Stimulated activated naive B cell treated with anti-CD40 and anti-IgM and Interleukin-4, amounts not matched to agents 10 μg/mL and 1 μg/mL and 100 μg/mL, for 72 hours (primary cell): ENCODE results near the gene PLXNA2.

Source experiments
- ATAC-seq, 2 donors: fragments of 150-1000 bp; cut with Tn5 transposase; replicated peaks; 2 replicates each; pipeline ENCODE4 v1.10.0; 2021; ENCODE audit warnings: moderate library complexity in 1 of 2
- DNase-seq: peaks from one replicate; pipeline ENCODE4 v3.0.0; 2021
- H3K27ac Mint-ChIP-seq: one replicate; pipeline ENCODE4 v1.8.0; 2022; ENCODE audit warnings: mild to moderate bottlenecking, mixed read lengths
- H3K27me3 Mint-ChIP-seq, 2 donors: one replicate each; pipeline ENCODE4 v1.8.0; 2022; ENCODE audit warnings: mixed read lengths in 2 of 2
- H3K36me3 Mint-ChIP-seq, 2 donors: one replicate each; pipeline ENCODE4 v1.8.0; 2022; ENCODE audit warnings: mixed read lengths in 2 of 2, mild to moderate bottlenecking in 1 of 2
- H3K4me1 Mint-ChIP-seq, 2 donors: one replicate each; pipeline ENCODE4 v1.8.0; 2022; ENCODE audit warnings: mixed read lengths in 2 of 2, mild to moderate bottlenecking in 1 of 2
- H3K4me3 Mint-ChIP-seq, 2 donors: one replicate each; pipeline ENCODE4 v1.8.0; 2022; ENCODE audit warnings: mild to moderate bottlenecking in 2 of 2, mixed read lengths in 2 of 2, moderate library complexity in 1 of 2
- H3K9me3 Mint-ChIP-seq, 2 donors: one replicate each; pipeline ENCODE4 v1.8.0; 2022; ENCODE audit warnings: mixed read lengths in 2 of 2, mild to moderate bottlenecking in 1 of 2

Gene PLXNA2

DNA sequence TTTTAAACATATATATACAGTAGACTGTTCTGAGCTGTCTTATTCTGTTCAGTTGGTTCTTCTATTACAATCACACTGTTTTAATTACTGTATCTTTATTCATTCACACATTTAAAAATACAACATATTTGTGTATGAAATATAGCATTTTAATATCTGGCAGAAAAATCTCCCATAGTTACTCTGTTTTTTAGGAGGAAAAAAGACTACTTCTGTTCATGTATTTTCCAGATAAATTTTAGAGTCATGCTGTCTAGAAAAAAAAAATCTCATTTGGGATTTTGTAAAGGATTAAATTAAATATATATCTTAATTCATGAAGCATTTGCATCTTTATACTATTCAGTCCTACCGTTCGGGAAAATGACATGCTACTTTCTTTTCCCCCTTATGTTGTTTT lies 231.5 kb downstream of the PLXNA2 start:
- H3K27ac Mint-ChIP-seq = no peak overlapping the region
- no peak for ATAC-seq
- H3K27me3 Mint-ChIP-seq = peaks cover 3 to 5% of the 10 kb centered on the region in 2 donors
- DNase-seq = no peak
- H3K9me3 Mint-ChIP-seq = no peaks in the 10 kb centered on the region
- no peaks in the 10 kb centered on the region for H3K36me3 Mint-ChIP-seq
- no peaks in the 10 kb centered on the region for H3K4me1 Mint-ChIP-seq
- no peak overlapping the region for H3K4me3 Mint-ChIP-seq

DNA sequence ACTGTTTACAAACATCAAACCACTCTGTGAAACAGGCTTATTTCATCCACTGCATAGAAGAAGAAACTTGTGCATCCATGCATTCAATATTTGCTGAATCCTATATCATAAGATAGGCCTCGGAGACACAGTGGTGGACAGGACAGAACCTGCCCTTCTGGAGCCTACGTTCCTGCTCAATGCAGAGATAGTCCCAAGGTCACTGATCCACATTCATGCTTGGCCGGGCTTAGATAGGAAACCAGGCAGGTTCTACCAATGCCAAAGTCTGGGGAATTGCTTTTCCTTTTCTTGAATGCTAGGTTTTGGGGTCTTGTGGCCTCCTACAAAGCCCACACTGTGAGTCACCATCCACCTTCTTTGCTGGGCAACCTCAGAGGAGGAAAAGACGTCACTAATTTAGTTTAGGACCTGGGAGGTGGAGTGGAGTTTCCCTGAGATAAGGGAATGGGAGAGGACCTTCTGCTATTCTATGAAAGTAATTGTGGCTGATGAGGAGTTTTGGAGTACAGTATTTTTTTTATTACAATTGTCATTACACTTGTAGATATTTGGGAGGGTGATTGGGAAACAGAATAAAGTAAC lies 233.6 kb downstream of the PLXNA2 start:
- Mint-ChIP-seq H3K36me3 (no peaks in the 10 kb centered on the region), H3K27me3 (peaks cover 0 to 3% of the 10 kb centered on the region in 2 donors), H3K4me1 (no peaks in the 10 kb centered on the region), H3K27ac (no peak overlapping the region), H3K9me3 (peaks cover 0 to 3% of the 10 kb centered on the region in 2 donors), H3K4me3 (no peak overlapping the region)
- no peak for DNase-seq
- ATAC-seq = no peak

DNA sequence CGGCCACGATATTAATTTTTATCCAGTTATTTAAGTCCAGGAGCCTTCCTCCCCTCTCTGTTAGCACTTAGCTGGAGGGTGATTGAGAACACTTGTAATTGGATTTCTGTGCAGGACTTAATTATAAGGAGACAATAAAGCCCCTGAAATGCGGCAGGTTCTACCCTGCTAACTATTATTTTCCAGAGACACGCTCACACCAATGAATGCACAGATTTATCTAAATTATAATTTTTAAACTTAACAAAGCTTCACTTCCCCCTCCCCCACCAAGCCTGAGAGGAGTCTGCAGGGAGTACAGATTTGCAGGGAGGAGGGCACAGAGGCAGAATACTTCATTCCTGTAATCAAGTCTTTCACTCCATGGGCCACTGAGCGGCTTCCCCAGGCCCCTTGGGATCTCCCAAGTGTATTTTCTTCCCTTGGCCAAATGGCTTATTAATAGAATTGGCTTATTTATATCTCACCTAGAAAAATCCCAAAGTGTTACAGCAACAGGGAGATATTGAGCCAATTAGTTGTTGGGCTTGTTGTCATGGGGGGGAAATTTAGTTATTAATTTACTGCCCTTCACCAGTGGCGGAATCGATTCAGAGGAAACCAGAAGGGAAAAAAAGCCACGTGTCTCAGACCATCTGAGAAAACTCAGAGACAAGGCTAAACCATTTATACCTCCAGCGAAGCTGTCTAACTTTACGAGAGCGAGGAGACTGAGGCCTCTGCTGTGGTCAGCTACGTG lies 234.3 kb downstream of the PLXNA2 start:
- Mint-ChIP-seq H3K4me3 (no peak overlapping the region), H3K4me1 (no peaks in the 10 kb centered on the region), H3K27ac (no peak overlapping the region), H3K9me3 (peaks cover 0 to 3% of the 10 kb centered on the region in 2 donors), H3K27me3 (peaks cover 0 to 3% of the 10 kb centered on the region in 2 donors), H3K36me3 (no peaks in the 10 kb centered on the region)
- no peak for ATAC-seq
- no peak for DNase-seq

DNA sequence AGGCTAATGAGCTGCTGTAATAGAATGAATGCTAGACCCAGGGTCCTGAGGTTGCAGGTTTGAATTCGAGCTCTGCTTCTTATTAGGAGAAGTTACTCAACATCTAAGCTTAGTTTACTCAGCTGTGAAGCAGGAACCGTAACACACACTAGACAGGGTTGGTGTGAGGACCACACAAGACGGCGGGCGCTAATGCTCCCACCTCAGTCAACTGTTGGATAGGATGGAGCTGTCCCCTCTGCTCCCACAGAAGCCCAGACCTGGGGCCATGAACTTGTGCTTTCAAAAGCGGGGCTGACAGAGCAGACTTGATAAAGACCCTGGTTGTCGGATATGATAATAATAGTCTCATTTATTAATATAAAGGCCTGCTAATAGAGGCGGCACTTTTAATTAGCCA lies 234.9 kb downstream of the PLXNA2 start:
- no peak overlapping the region for H3K27ac Mint-ChIP-seq
- no peaks in the 10 kb centered on the region for H3K4me1 Mint-ChIP-seq
- H3K36me3 Mint-ChIP-seq = no peaks in the 10 kb centered on the region
- peaks cover 0 to 3% of the 10 kb centered on the region in 2 donors for H3K27me3 Mint-ChIP-seq
- H3K4me3 Mint-ChIP-seq = no peak overlapping the region
- no peak for DNase-seq
- H3K9me3 Mint-ChIP-seq = peaks cover 0 to 3% of the 10 kb centered on the region in 2 donors
- ATAC-seq = no peak

DNA sequence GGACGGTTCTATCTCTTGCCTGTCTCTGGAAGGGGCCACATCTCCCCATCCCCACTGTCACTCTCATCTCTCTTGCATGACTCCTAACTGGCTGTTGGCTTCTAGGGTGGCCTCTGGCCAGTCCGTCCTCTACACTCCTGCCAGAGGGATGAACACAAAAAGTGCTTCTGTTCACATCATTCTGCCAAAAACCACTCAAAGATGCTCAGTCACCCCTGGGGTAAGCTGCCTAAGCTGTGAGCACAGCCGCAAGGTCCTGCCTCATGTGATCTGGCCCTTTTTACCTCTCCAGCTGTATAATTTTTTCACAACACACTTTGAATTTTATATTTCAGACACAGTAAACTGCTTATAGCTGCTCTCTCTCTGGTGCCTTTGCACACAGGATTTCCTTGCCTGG lies 235.7 kb downstream of the PLXNA2 start:
- Mint-ChIP-seq H3K27ac (no peak overlapping the region), H3K4me3 (no peak overlapping the region), H3K4me1 (no peaks in the 10 kb centered on the region), H3K36me3 (no peaks in the 10 kb centered on the region), H3K27me3 (no peaks in the 10 kb centered on the region), H3K9me3 (peaks cover 0 to 3% of the 10 kb centered on the region in 2 donors)
- no peak for DNase-seq
- ATAC-seq = no peak

DNA sequence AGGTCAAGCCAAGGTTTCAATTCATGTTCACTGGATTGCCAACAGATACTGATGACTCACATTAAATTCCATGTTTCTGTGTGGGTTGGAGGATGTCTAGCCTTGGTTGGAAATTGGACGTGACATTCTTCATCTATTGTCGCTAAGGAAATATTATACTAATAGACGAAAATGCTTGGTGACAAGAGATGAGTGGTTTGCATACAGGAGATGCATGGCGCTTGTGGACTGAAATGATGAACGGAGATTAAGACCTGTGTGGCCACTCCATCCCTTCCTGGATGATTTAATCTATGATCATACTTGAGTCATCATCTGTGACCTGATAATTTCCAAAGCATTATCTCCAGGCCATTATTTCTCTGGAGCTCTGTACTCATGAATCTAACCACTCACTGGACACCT lies 236.2 kb downstream of the PLXNA2 start:
- H3K9me3 Mint-ChIP-seq = peaks cover 0 to 3% of the 10 kb centered on the region in 2 donors

DNA sequence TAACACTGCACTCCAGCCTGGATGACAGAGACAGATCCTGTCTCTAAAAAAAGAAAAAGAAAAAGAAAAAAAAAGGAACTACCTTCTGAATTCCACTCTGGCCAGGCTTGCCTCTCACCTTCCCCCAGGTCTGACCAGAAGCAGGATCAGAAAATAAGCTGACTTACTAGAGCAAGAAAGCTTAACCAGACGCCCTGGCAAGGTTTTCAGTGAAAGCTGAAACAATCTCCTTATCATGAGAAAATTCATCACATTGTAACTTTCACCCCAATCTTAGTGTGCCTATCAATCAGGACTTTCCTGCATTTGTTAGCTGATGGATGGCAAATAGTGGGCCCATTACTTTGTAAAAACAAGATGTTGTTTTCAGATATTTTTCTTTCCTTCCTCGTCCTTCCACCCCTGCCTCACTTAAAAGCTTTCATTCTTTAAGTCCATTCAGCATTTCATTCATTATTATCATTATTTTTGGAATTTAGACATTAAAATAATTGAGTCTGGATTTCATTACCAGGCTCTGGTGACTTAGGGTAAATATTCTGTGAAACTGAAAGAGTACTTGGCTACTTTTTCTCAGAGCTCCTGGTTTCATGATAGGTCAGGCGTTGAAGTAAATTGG lies 236.8 kb downstream of the PLXNA2 start:
- no peaks in the 10 kb centered on the region for H3K36me3 Mint-ChIP-seq
- H3K4me1 Mint-ChIP-seq = no peaks in the 10 kb centered on the region
- H3K27ac Mint-ChIP-seq = no peak overlapping the region
- peaks cover 0 to 3% of the 10 kb centered on the region in 2 donors for H3K9me3 Mint-ChIP-seq
- H3K4me3 Mint-ChIP-seq = no peak overlapping the region
- H3K27me3 Mint-ChIP-seq = peaks cover 0 to 4% of the 10 kb centered on the region in 2 donors
- no peak for DNase-seq
- ATAC-seq = no peak

More for the DNA sequence above, 236.2 kb downstream of the PLXNA2 start:
- Mint-ChIP-seq H3K4me3 (no peak overlapping the region), H3K27me3 (peaks cover 0 to 1% of the 10 kb centered on the region in 2 donors), H3K4me1 (no peaks in the 10 kb centered on the region), H3K36me3 (no peaks in the 10 kb centered on the region), H3K27ac (no peak overlapping the region)
- DNase-seq (no peak), ATAC-seq (no peak)

DNA sequence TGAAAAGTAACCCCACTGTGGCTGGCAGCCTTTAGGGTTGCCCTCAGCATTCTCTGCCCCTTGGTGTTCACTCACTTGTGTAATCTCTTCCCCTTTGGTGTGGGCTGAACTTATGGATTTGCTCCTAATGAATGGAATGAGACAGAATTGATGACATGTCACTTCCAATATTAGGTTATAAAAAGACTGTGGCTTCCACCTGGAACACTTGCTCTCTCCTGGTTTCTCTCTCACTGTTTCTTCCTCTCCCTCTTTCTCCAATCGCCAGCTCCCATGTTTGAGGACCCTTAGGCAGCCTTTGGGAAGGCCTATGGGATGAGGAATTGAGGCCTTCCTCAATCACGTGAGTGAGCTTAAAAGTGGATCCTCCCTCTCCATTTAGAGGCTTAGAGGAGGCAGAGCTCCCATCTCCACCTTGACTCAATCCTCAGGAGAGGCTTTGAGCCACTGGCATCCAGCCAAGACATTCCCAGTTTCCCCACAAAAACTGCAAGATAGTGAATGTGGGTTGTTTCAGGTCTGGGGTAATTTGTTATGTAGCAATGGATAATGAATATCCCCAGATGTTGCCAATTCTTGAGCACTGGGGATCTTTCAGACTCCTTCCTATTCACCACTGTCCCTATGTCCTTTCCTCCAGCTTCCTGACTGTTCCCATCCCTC lies 237.8 kb downstream of the PLXNA2 start:
- DNase-seq = no peak
- H3K36me3 Mint-ChIP-seq = no peaks in the 10 kb centered on the region
- no peak overlapping the region for H3K4me3 Mint-ChIP-seq
- peaks cover 0 to 4% of the 10 kb centered on the region in 2 donors for H3K27me3 Mint-ChIP-seq
- H3K4me1 Mint-ChIP-seq = no peaks in the 10 kb centered on the region
- peaks cover 0 to 3% of the 10 kb centered on the region in 2 donors for H3K9me3 Mint-ChIP-seq
- ATAC-seq = no peak
- no peak overlapping the region for H3K27ac Mint-ChIP-seq

DNA sequence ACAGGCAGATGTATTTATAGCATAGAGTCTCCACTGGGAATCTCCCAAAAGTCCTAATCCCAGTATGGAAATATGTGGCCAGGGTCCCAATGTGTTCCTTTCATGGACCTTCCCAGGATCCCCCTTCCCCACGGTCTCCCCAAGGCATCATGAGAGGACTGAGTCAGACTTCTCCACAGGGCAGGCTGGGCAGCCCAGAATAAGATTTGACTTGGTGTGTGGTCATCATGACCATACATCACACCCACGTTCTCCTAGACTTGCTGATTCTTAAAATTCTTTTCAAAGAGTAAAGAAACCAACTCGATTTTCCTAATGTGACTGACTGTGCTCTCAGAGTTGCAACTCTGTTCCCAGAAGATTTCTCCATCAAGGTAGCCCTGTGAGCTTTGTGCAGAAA lies 239.3 kb downstream of the PLXNA2 start:
- Mint-ChIP-seq H3K4me1 (no peaks in the 10 kb centered on the region), H3K27ac (no peak overlapping the region), H3K36me3 (no peaks in the 10 kb centered on the region), H3K27me3 (peaks cover 0 to 4% of the 10 kb centered on the region in 2 donors), H3K9me3 (peaks cover 0 to 3% of the 10 kb centered on the region in 2 donors), H3K4me3 (no peak overlapping the region)
- DNase-seq (no peak), ATAC-seq (no peak)

DNA sequence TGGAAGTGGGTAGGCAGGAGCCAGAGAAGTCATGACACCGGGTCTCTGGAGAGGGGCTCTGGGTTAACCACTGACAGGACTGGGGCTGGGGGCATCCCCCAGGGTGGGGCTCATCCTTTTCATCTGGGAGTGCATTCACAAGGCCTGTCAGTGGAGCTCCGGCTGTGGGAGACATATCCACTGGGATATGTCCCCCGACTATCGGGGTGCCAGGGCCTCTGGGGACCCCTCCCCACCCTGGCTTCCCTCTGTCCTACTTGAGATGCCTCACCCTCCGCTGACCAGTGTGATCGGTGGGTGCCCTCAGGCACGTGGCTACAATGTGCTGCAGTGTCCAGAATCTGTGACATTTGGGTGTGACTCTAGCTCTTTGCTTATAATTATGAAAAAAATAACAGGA lies 240.9 kb downstream of the PLXNA2 start:
- DNase-seq (no peak), ATAC-seq (no peak)
- Mint-ChIP-seq H3K27me3 (peaks cover 0 to 4% of the 10 kb centered on the region in 2 donors), H3K9me3 (peaks cover 0 to 3% of the 10 kb centered on the region in 2 donors), H3K4me1 (no peaks in the 10 kb centered on the region), H3K36me3 (no peaks in the 10 kb centered on the region), H3K4me3 (no peak overlapping the region), H3K27ac (no peak overlapping the region)

DNA sequence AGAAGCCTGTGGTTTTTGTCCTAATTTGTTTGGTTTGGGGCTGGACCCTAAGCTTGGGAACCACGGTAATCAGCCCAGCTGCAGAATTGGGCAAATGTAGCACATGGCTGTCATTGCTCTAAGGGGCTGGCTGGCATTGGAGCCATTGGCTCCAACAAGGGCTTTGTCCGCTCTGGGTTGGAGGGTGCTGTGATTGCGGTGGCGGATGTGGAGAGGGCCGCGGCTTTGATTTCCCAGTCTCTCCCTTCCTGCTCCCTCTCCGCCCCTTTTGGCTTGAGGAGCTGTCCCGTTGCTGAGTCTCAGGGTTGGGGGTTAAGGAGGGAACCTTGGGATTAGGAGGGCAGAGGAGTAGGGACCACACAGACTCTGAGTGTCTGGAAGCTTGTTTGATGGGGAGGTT lies 241.5 kb downstream of the PLXNA2 start:
- H3K9me3 Mint-ChIP-seq = peaks cover 0 to 3% of the 10 kb centered on the region in 2 donors
- H3K27ac Mint-ChIP-seq = no peak overlapping the region
- H3K4me3 Mint-ChIP-seq = no peak overlapping the region
- H3K36me3 Mint-ChIP-seq = no peaks in the 10 kb centered on the region
- H3K27me3 Mint-ChIP-seq = peaks cover 0 to 4% of the 10 kb centered on the region in 2 donors
- no peak for DNase-seq
- no peaks in the 10 kb centered on the region for H3K4me1 Mint-ChIP-seq
- ATAC-seq = no peak

DNA sequence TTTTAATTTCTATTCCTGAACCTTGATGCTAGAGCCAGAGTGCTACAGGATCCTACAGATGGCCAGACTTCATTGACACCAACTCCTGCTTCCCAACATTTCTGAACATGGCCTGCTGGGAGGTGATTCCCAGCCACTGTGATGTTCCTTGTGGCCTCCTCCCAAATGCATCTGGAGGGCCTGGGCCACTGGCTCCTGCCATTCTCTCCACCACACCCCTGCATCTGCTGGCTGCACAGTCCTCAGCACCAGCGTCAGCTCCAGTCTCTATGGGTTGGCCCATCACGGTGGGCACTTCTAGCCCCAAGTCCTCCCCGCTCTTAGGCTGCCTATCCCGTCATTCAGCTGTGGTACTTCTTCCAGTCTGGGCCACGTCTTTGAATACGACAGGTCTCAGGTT lies 242.1 kb downstream of the PLXNA2 start:
- H3K9me3 Mint-ChIP-seq = peaks cover 0 to 3% of the 10 kb centered on the region in 2 donors
- H3K36me3 Mint-ChIP-seq = no peaks in the 10 kb centered on the region
- DNase-seq (no peak), ATAC-seq (no peak)
- H3K27me3 Mint-ChIP-seq = peaks cover 0 to 4% of the 10 kb centered on the region in 2 donors
- H3K4me3 Mint-ChIP-seq = no peak overlapping the region
- no peaks in the 10 kb centered on the region for H3K4me1 Mint-ChIP-seq
- no peak overlapping the region for H3K27ac Mint-ChIP-seq

DNA sequence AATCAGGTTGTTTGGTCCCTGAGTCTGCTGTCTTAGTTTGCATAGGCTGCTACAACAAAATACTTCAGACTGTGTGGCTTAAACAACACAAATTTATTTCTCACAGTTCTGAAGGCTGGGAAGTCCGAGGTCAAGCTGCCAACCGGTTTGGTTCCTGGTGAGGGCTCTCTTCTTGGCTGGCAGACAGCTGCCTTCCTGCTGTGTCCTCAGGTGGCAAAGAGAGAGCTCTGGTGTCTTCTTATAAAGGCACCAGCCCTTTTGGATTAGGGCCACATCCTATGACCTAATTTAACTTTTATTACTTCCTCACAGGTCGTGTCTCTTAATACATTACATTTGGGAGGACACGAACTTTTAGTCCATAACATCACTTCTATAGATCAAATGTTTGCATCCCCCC lies 243.7 kb downstream of the PLXNA2 start:
- Mint-ChIP-seq H3K27ac (no peak overlapping the region), H3K9me3 (no peaks in the 10 kb centered on the region), H3K27me3 (peaks cover 0 to 4% of the 10 kb centered on the region in 2 donors), H3K4me1 (no peaks in the 10 kb centered on the region), H3K36me3 (no peaks in the 10 kb centered on the region), H3K4me3 (no peak overlapping the region)
- no peak for ATAC-seq
- DNase-seq = no peak

DNA sequence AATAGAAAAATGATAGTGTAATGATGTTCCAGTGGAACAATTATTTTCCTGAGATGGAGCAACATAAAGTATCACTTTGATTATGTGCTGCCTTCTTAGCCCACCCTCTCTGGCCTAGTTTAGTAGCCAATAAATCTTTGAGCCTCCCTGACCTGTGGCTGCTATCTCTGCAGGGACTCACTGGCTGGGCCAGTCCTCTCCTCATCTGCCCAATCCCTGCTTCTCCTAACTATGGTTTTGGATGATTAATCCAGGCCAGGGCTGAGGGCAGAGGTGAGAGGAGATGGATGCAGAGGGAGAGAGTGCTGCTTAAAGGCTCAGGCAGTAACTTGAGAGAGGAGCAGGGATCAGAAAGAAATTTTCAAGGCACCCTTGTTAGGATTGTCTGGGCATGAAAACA lies 244.2 kb downstream of the PLXNA2 start:
- H3K4me3 Mint-ChIP-seq = no peak overlapping the region
- no peaks in the 10 kb centered on the region for H3K36me3 Mint-ChIP-seq
- ATAC-seq (no peak), DNase-seq (no peak)
- no peaks in the 10 kb centered on the region for H3K9me3 Mint-ChIP-seq
- H3K27me3 Mint-ChIP-seq = peaks cover 0 to 4% of the 10 kb centered on the region in 2 donors
- no peaks in the 10 kb centered on the region for H3K4me1 Mint-ChIP-seq
- no peak overlapping the region for H3K27ac Mint-ChIP-seq
